B cell (primary cell): ENCODE measurements around the gene CCDC136.

Experiments
- EZH2 ChIP-seq: IDR thresholded peaks from 2 replicates; pipeline ENCODE4 v1.6.1; 2012; ENCODE audit warnings: borderline replicate concordance, low read depth, mild to moderate bottlenecking, moderate library complexity, low read length; ENCODE audit not compliant: insufficient read depth, poor library complexity, severe bottlenecking
- TF ChIP-seq, protein P1 (sequence below): fragments of 200-600 bp; IDR thresholded peaks from one replicate; pipeline ENCODE4 v1.8.0; 2022; ENCODE audit warnings: antibody characterized with exemption, mild to moderate bottlenecking

DNA sequence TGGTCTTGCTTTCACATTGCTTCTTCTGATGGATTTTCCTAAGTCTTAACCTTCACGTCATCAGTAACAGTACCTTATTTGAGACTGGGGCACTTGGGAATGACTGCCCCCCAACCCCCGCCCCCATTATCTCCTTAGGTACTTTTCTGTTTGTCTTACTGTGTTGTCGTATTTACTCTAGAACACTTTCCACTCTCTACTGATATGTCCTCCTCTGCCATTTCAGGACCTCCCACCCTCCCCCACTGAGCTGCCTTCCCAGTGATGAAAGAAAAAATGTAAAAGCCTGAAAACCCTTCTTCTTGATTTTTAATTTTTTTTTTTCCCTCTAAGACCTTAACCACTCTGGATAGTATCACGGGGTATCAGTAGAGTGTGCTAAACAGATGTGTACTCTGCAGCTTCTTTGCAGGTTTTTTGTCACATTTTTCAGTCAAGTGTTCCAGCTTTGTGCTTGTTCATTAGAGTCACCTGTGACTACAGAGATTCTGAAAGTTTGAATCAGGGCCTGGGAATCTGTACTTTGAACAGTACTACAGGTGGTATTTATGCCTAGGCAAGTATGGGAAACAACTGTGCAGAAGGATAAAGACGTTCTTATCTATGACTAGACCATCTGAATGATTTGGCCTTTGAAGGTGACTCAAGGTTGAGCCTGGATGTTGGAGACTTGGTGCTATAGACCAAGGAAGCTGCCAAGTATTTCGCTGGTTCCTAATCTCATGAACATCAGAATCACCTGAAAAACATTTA lies 44.3 kb upstream of the CCDC136 start:
- TF ChIP-seq, protein P1, sequence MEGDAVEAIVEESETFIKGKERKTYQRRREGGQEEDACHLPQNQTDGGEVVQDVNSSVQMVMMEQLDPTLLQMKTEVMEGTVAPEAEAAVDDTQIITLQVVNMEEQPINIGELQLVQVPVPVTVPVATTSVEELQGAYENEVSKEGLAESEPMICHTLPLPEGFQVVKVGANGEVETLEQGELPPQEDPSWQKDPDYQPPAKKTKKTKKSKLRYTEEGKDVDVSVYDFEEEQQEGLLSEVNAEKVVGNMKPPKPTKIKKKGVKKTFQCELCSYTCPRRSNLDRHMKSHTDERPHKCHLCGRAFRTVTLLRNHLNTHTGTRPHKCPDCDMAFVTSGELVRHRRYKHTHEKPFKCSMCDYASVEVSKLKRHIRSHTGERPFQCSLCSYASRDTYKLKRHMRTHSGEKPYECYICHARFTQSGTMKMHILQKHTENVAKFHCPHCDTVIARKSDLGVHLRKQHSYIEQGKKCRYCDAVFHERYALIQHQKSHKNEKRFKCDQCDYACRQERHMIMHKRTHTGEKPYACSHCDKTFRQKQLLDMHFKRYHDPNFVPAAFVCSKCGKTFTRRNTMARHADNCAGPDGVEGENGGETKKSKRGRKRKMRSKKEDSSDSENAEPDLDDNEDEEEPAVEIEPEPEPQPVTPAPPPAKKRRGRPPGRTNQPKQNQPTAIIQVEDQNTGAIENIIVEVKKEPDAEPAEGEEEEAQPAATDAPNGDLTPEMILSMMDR = no peak
- no peak for TF ChIP-seq EZH2
